Gastroesophageal sphincter (tissue), 4 donors: ENCODE data around the gene MYRF. TPM values are rescaled to one million over a fixed set of nuclear protein-coding genes. Genes with fewer than 3 reads are reported as not detected.

Experiments
- ATAC-seq: fragments of 150-250 bp; one replicate; pipeline ENCODE4 v1.9.1; 2016; ENCODE audit warnings: mild to moderate bottlenecking, moderate library complexity
- H3K27ac ChIP-seq, 4 donors: fragments of 200-600 bp; sonication (generic) in 3 of 4; 1 replicate in 3 of 4; 2 replicates in 1 of 4; pipeline ENCODE4 v1.5.1; 2016 to 2019
- H3K27me3 ChIP-seq: fragments of 200-600 bp; sonication (generic); one replicate; pipeline ENCODE4 v1.5.1; 2019
- H3K36me3 ChIP-seq, 2 donors: fragments of 200-600 bp; sonication (generic); one replicate each; pipeline ENCODE4 v1.5.1; 2019; ENCODE audit warnings: control low read depth in 1 of 2
- H3K4me1 ChIP-seq, 3 donors: fragments of 200-600 bp; sonication (generic); 1 replicate in 2 of 3; 2 replicates in 1 of 3; pipeline ENCODE4 v1.5.1; 2016 to 2019; ENCODE audit warnings: control low read depth in 2 of 3
- H3K4me3 ChIP-seq, 2 donors: fragments of 200-600 bp; sonication (generic); one replicate each; pipeline ENCODE4 v1.5.1; 2019; ENCODE audit warnings: mild to moderate bottlenecking in 1 of 2, moderate library complexity in 1 of 2
- H3K9me3 ChIP-seq, 3 donors: fragments of 200-600 bp; sonication (generic); one replicate each; pipeline ENCODE4 v1.5.1; 2017 to 2019; ENCODE audit warnings: control low read depth in 2 of 3
- EP300 ChIP-seq: sonication (generic); formaldehyde crosslinking; IDR thresholded peaks from one replicate; pipeline ENCODE4 v1.6.1; 2017; ENCODE audit warnings: antibody characterized with exemption, mild to moderate bottlenecking
- POLR2A ChIP-seq, 2 donors: fragments of 450-650 bp; IDR thresholded peaks; one replicate each; pipeline ENCODE4 v1.6.1; 2017; ENCODE audit warnings: antibody characterized with exemption in 2 of 2, mild to moderate bottlenecking in 2 of 2, moderate library complexity in 1 of 2
- POLR2AphosphoS5 ChIP-seq: sonication (generic); formaldehyde crosslinking; IDR thresholded peaks from one replicate; pipeline ENCODE4 v1.6.1; 2017; ENCODE audit warnings: antibody characterized with exemption
- WGBS, 2 donors: methylation state at CpG; one replicate each; pipeline ENCODE4 v1.1.5; 2018; ENCODE audit warnings: low coverage in 1 of 2; 5-methylcytosine and 5-hydroxymethylcytosine counted together
- total RNA-seq, 4 donors: library from RNA; depleted of rRNA; stranded (reverse); fragments of >200 nt; gene quantifications; one replicate each; pipeline ENCODE4 v1.1.0, GENCODE V29; 2016
- TF ChIP-seq, protein P1 (sequence below), 4 experiments: fragments of 200-600 bp in 2 of 4; fragments of 450-650 bp in 2 of 4; sonication (generic) in 1 of 4; IDR thresholded peaks; one replicate each; pipeline ENCODE4 v1.5.1; 2017 to 2019; ENCODE audit warnings: antibody characterized with exemption in 4 of 4, mild to moderate bottlenecking in 2 of 4, moderate library complexity in 2 of 4

MYRF gene
- total RNA-seq, 4 donors from 2014 or later: 0.10 to 0.78 (median 0.19) TPM

GRCh38 chr11:61775606-61776554 is 23.4 kb downstream of the MYRF start:
- WGBS, 2 donors: 62 to 79% methylated on average over 4 to 5 of the region's 20 CpGs
- H3K9me3 ChIP-seq: no peaks in the 10 kb centered on the region
- peaks cover 13% of the 10 kb centered on the region for H3K27me3 ChIP-seq
- peaks cover 0 to 14% (median 8%) of the 10 kb centered on the region in 3 donors for H3K4me1 ChIP-seq
- TF ChIP-seq EP300 (no peak), POLR2AphosphoS5 (no peak), POLR2A (IDR thresholded peaks at IDR 0.05) (no peak)
- TF ChIP-seq, protein P1, sequence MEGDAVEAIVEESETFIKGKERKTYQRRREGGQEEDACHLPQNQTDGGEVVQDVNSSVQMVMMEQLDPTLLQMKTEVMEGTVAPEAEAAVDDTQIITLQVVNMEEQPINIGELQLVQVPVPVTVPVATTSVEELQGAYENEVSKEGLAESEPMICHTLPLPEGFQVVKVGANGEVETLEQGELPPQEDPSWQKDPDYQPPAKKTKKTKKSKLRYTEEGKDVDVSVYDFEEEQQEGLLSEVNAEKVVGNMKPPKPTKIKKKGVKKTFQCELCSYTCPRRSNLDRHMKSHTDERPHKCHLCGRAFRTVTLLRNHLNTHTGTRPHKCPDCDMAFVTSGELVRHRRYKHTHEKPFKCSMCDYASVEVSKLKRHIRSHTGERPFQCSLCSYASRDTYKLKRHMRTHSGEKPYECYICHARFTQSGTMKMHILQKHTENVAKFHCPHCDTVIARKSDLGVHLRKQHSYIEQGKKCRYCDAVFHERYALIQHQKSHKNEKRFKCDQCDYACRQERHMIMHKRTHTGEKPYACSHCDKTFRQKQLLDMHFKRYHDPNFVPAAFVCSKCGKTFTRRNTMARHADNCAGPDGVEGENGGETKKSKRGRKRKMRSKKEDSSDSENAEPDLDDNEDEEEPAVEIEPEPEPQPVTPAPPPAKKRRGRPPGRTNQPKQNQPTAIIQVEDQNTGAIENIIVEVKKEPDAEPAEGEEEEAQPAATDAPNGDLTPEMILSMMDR (IDR thresholded peaks at IDR 0.05): no peak
- no peak for ATAC-seq
- no peak overlapping the region for H3K27ac ChIP-seq
- H3K4me3 ChIP-seq: no peak overlapping the region
- H3K36me3 ChIP-seq: peaks cover 0 to 8% of the 10 kb centered on the region in 2 donors

DNA sequence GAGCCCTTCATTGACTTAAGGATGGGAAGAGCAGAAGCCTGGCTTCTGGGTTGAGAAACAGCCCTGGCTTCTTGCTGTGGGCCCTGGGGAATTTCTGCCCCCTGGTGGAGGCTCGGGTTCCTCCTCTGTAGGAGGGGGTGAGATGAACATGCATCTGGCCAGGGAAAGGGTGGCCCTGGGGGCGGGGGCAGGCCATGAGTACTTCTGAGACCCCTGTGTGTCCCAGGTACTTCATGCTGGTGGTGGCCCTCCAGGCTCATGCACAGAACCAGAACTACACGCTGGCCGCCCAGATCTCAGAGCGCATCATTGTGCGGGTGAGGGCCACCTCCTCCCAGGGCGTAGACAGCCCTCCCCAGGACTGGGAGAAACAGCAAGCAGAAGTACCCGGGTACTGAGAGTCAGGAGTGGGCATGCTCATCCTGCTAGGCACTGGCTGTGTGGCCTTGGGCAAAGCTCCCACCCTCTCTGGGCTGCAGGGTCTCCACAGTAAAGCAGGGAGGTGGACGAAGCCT is 24.2 kb downstream of the MYRF start:
- Histone ChIP-seq H3K9me3 (no peaks in the 10 kb centered on the region), H3K27ac (no peak overlapping the region), H3K4me1 (peaks cover 0 to 14% (median 8%) of the 10 kb centered on the region in 3 donors), H3K4me3 (no peak overlapping the region), H3K27me3 (peaks cover 13% of the 10 kb centered on the region), H3K36me3 (peaks cover 0 to 12% of the 10 kb centered on the region in 2 donors)
- TF ChIP-seq, protein P1 (IDR thresholded peaks at IDR 0.05): peak in 3 of 4 experiments; percentile 30 to 55 (median 32)
- no peak for TF ChIP-seq POLR2AphosphoS5
- no peak for TF ChIP-seq POLR2A (IDR thresholded peaks at IDR 0.05)
- ATAC-seq: peak; percentile 23
- no CpG with 5 or more reads among the region's 9 CpGs for WGBS, 2 donors

GRCh38 chr11:61777234-61778090 is 25.0 kb downstream of the MYRF start:
- TF ChIP-seq POLR2AphosphoS5: no peak
- TF ChIP-seq EP300: no peak
- TF ChIP-seq, protein P1 (IDR thresholded peaks at IDR 0.05): no peak
- no peak for TF ChIP-seq POLR2A (IDR thresholded peaks at IDR 0.05)
- H3K27ac ChIP-seq: no peak overlapping the region
- H3K4me1 ChIP-seq: peaks cover 0 to 14% (median 8%) of the 10 kb centered on the region in 3 donors
- H3K4me3 ChIP-seq: peak overlapping the region in 1 of 2 donors; percentile 28
- WGBS, 2 donors: 72% methylated on average over 7 of the region's 67 CpGs; no CpG with 5 or more reads in 1 of the 2 donors
- H3K9me3 ChIP-seq: no peaks in the 10 kb centered on the region
- H3K27me3 ChIP-seq: peaks cover 13% of the 10 kb centered on the region
- ATAC-seq: peak; percentile 37
- H3K36me3 ChIP-seq: peaks cover 0 to 20% of the 10 kb centered on the region in 2 donors

DNA sequence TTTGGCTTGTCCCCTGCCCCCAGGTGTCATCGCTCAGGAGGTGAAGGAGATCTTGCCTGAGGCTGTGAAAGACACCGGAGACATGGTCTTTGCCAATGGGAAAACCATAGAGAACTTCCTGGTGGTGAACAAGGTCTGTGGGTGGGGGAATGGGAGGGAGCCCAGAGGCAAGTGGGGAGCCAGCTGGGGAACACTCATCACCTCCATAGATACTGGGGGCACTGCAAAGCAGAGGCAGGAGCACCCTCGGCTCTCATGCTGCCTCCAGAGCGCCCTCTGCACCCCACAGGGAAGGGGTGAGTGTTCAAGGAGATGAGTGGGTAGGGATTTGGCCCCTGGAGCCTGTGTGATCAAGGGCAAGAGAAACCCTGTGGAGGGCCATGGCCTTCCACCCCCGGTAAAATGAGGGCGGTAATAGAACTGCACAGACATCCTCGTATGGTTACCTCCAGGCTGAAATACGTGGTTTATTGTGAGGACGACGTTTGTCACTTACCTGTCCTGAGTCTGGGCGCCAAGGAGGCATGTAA is 26.0 kb downstream of the MYRF start:
- no peak overlapping the region for H3K4me3 ChIP-seq
- peaks cover 13% of the 10 kb centered on the region for H3K27me3 ChIP-seq
- no peak for TF ChIP-seq POLR2A (IDR thresholded peaks at IDR 0.05)
- TF ChIP-seq POLR2AphosphoS5: no peak
- TF ChIP-seq EP300: no peak
- TF ChIP-seq, protein P1 (IDR thresholded peaks at IDR 0.05): no peak
- peaks cover 0 to 30% of the 10 kb centered on the region in 2 donors for H3K36me3 ChIP-seq
- no peaks in the 10 kb centered on the region for H3K9me3 ChIP-seq
- no CpG with 5 or more reads among the region's 11 CpGs for WGBS, 2 donors
- peaks cover 0 to 14% (median 8%) of the 10 kb centered on the region in 3 donors for H3K4me1 ChIP-seq
- no peak overlapping the region for H3K27ac ChIP-seq
- no peak for ATAC-seq
